Measurements from ENCODE around the gene ACACA.

ACACA gene

DNA sequence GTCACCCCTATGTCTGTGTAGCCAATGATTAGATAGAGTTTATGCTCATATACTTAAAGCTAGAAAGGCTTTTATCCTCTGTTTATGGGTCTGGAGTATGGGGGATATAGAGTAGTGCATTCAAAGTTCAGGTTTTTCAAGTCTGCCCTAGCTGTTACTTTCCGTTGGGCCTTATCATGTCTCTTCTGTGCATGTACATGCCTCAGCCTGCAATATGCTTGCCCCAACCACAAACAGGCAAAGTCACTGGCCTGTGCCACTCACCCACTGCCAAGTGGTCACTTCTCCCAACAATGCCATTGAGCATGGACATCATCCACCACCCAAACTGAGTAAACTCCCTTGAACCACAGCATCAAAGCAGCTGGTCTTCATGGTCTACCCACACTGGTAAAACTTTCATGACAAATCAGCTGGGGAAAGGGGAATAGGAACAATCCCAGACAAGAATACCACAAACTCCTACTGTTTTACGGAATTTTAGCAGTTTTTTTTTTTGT is 101.2 kb downstream of the ACACA start:
- TF ChIP-seq, protein P1, sequence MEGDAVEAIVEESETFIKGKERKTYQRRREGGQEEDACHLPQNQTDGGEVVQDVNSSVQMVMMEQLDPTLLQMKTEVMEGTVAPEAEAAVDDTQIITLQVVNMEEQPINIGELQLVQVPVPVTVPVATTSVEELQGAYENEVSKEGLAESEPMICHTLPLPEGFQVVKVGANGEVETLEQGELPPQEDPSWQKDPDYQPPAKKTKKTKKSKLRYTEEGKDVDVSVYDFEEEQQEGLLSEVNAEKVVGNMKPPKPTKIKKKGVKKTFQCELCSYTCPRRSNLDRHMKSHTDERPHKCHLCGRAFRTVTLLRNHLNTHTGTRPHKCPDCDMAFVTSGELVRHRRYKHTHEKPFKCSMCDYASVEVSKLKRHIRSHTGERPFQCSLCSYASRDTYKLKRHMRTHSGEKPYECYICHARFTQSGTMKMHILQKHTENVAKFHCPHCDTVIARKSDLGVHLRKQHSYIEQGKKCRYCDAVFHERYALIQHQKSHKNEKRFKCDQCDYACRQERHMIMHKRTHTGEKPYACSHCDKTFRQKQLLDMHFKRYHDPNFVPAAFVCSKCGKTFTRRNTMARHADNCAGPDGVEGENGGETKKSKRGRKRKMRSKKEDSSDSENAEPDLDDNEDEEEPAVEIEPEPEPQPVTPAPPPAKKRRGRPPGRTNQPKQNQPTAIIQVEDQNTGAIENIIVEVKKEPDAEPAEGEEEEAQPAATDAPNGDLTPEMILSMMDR (IDR thresholded peaks at IDR 0.05), result no peak

DNA sequence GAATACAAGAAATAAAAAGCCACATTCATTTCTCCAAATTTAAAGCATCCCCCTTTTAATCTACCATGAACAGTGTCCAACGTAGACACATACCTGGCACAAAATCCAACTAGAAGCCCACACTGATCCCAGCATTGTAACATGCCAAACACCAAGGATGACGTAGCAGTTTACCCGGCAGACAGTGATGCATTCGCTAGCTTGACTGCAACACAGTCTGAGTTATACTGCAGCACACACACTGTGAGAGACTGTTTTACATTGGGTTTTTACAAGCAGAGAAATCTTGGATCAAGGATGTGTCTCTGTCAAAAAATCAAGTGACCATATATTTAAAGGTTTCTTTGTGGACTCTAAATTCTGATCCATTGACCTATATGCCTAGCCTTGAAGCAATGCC is 105.3 kb downstream of the ACACA start:
- Histone ChIP-seq H3K27ac (no peak overlapping the region), H3K9ac (no peak overlapping the region), H3K36me3 (ENCODE audit: control insufficient read depth, insufficient read depth, low read length) (no peaks in the 10 kb centered on the region), H3K4me2 (ENCODE audit: low read length) (no peak overlapping the region), H3K9me3 (ENCODE audit: control insufficient read depth, low read length) (no peaks in the 10 kb centered on the region), H3K27me3 (ENCODE audit: control insufficient read depth, insufficient read depth, low read length) (no peaks in the 10 kb centered on the region), H3K79me2 (peaks cover 2% of the 10 kb centered on the region), H2AFZ (peak overlapping the region; percentile 18), H3K4me1 (peaks cover 14% of the 10 kb centered on the region), H3K4me3 (ENCODE audit: low read depth, low read length) (no peak overlapping the region)
- TF ChIP-seq, protein P1 (IDR thresholded peaks at IDR 0.05), result no peak

More for the DNA sequence above, 101.2 kb downstream of the ACACA start:
- Histone ChIP-seq H3K9ac (no peak overlapping the region), H3K36me3 (ENCODE audit: control insufficient read depth, insufficient read depth, low read length) (no peaks in the 10 kb centered on the region), H2AFZ (no peak overlapping the region), H3K4me2 (ENCODE audit: low read length) (no peak overlapping the region), H3K79me2 (no peaks in the 10 kb centered on the region), H3K4me3 (ENCODE audit: low read depth, low read length) (no peak overlapping the region), H3K27ac (no peak overlapping the region), H3K27me3 (ENCODE audit: control insufficient read depth, insufficient read depth, low read length) (no peaks in the 10 kb centered on the region), H3K4me1 (peaks cover 4% of the 10 kb centered on the region), H3K9me3 (ENCODE audit: control insufficient read depth, low read length) (no peaks in the 10 kb centered on the region)

DNA sequence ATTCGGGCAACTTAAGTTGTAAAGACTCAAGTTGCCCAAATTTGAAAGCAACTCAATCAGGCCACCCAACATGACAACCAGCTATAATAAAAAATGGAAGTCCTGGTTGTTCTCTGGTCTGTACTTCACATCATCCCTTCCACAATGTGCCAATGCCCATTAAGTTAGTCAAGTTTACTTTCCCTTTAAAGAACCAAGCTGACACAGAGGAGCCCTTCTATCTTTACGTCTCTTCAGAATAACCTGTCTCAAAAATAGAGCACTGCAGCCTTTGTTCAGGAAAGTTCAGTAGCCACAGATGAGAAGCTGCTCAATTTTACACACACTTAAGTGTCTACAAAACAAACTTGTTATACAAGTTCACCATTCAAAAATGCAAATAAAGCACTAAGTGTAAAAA is 106.0 kb downstream of the ACACA start:
- Histone ChIP-seq H3K4me1 (peaks cover 14% of the 10 kb centered on the region), H3K4me2 (ENCODE audit: low read length) (no peak overlapping the region), H3K27ac (no peak overlapping the region), H3K9me3 (ENCODE audit: control insufficient read depth, low read length) (no peaks in the 10 kb centered on the region), H3K27me3 (ENCODE audit: control insufficient read depth, insufficient read depth, low read length) (no peaks in the 10 kb centered on the region), H3K36me3 (ENCODE audit: control insufficient read depth, insufficient read depth, low read length) (no peaks in the 10 kb centered on the region), H3K9ac (no peak overlapping the region), H3K79me2 (peaks cover 2% of the 10 kb centered on the region), H2AFZ (peak overlapping the region; percentile 43), H3K4me3 (ENCODE audit: low read depth, low read length) (no peak overlapping the region)
- TF ChIP-seq, protein P1 (IDR thresholded peaks at IDR 0.05), result no peak

DNA sequence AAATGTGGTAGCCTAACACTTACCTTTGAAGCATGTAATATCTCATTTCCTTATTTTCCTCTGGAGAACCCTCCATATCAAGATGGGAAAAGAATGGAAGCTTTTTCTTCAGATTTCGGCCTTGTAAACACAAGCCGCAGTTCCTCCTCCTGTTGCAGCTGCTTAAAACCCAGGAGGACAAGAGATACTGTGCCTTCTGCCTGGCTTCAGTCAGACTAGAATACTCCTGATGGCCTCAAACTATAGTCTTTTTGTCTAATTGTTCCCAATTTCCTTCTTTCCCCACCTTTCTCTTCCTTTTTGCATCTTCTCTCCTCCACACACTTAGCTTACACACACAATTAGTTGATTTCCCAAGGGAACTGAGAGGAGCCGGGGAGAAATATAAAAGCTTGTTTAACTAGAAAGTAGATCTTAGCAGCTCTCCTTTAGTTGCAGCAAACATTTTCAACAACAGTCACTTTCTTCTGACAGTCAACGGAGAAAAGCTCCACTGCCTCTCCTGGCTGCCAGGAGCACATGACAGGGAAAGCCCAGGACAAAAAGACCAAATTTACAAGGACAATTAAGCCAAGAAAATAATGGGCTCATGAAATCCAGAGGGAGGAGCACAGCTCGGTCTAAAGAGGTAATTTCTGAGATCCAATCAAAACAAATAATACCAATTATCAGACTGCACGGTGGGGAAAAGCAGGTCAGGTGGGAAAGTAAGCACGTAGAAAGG is 107.2 kb downstream of the ACACA start:
- Histone ChIP-seq H3K9me3 (ENCODE audit: control insufficient read depth, low read length) (no peaks in the 10 kb centered on the region), H3K4me3 (ENCODE audit: low read depth, low read length) (no peak overlapping the region), H3K4me2 (ENCODE audit: low read length) (no peak overlapping the region), H3K27me3 (ENCODE audit: control insufficient read depth, insufficient read depth, low read length) (no peaks in the 10 kb centered on the region), H2AFZ (peak overlapping the region; percentile 43), H3K9ac (no peak overlapping the region), H3K27ac (peak overlapping the region; percentile 34), H3K4me1 (peaks cover 14% of the 10 kb centered on the region), H3K79me2 (peaks cover 2% of the 10 kb centered on the region), H3K36me3 (ENCODE audit: control insufficient read depth, insufficient read depth, low read length) (no peaks in the 10 kb centered on the region)
- TF ChIP-seq, protein P1 (IDR thresholded peaks at IDR 0.05), result peak; percentile 13

DNA sequence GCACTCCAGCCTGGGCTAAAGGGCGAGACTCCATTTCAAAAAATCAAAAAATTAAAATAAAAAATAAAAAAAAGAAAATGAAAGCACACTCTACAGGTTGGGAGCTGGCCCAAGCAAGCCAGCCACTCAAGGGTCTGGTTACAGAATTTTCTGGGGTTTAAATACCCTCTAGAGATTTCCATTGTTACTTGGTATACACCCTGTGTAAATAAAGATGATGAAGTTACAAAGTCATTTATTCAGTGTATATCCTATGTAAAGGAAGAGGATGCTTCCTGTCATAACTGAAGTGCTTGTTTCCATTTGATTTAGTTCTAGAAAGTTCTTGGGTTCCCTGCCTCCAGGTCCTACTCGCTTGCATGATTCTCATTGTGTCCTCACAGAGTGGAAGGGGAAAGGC is 110.7 kb downstream of the ACACA start:
- no peak overlapping the region for H2AFZ ChIP-seq
- H3K27ac ChIP-seq, result no peak overlapping the region
- H3K36me3 ChIP-seq (ENCODE audit: control insufficient read depth, insufficient read depth, low read length), result no peaks in the 10 kb centered on the region
- no peaks in the 10 kb centered on the region for H3K27me3 ChIP-seq (ENCODE audit: control insufficient read depth, insufficient read depth, low read length)
- peaks cover 2% of the 10 kb centered on the region for H3K79me2 ChIP-seq
- no peak overlapping the region for H3K4me2 ChIP-seq (ENCODE audit: low read length)
- no peak overlapping the region for H3K9ac ChIP-seq
- TF ChIP-seq, protein P1 (IDR thresholded peaks at IDR 0.05), result no peak
- H3K4me1 ChIP-seq, result peaks cover 10% of the 10 kb centered on the region
- H3K9me3 ChIP-seq (ENCODE audit: control insufficient read depth, low read length), result no peaks in the 10 kb centered on the region
- H3K4me3 ChIP-seq (ENCODE audit: low read depth, low read length), result no peak overlapping the region
